Measurements from ENCODE around the gene USP15. TPM values are rescaled to one million over a fixed set of nuclear protein-coding genes. Genes with fewer than 3 reads are reported as not detected.

Gene USP15
- total RNA-seq, 4 donors from 2014 or later = 26.4 to 72.0 (median 63.8) TPM

GRCh38 chr12:62249419-62249818, 10.8 kb upstream of the USP15 start:
- H3K27ac ChIP-seq = no peak overlapping the region
- TF ChIP-seq, protein P1, sequence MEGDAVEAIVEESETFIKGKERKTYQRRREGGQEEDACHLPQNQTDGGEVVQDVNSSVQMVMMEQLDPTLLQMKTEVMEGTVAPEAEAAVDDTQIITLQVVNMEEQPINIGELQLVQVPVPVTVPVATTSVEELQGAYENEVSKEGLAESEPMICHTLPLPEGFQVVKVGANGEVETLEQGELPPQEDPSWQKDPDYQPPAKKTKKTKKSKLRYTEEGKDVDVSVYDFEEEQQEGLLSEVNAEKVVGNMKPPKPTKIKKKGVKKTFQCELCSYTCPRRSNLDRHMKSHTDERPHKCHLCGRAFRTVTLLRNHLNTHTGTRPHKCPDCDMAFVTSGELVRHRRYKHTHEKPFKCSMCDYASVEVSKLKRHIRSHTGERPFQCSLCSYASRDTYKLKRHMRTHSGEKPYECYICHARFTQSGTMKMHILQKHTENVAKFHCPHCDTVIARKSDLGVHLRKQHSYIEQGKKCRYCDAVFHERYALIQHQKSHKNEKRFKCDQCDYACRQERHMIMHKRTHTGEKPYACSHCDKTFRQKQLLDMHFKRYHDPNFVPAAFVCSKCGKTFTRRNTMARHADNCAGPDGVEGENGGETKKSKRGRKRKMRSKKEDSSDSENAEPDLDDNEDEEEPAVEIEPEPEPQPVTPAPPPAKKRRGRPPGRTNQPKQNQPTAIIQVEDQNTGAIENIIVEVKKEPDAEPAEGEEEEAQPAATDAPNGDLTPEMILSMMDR (IDR thresholded peaks at IDR 0.05) = no peak
- no peak for TF ChIP-seq POLR2A (IDR thresholded peaks at IDR 0.05)
- intact Hi-C loops (cut with DNase I) = no loop called here
- no peaks in the 10 kb centered on the region for H3K27me3 ChIP-seq
- H3K36me3 ChIP-seq = no peaks in the 10 kb centered on the region
- DNase-seq = no peak
- H3K4me1 ChIP-seq = peaks cover 0 to 11% (median 10%) of the 10 kb centered on the region in 3 donors
- no peak overlapping the region for H3K4me3 ChIP-seq
- no peaks in the 10 kb centered on the region for H3K9me3 ChIP-seq
- WGBS, 2 donors = 76 to 93% methylated on average over 2 of the region's 2 CpGs

DNA sequence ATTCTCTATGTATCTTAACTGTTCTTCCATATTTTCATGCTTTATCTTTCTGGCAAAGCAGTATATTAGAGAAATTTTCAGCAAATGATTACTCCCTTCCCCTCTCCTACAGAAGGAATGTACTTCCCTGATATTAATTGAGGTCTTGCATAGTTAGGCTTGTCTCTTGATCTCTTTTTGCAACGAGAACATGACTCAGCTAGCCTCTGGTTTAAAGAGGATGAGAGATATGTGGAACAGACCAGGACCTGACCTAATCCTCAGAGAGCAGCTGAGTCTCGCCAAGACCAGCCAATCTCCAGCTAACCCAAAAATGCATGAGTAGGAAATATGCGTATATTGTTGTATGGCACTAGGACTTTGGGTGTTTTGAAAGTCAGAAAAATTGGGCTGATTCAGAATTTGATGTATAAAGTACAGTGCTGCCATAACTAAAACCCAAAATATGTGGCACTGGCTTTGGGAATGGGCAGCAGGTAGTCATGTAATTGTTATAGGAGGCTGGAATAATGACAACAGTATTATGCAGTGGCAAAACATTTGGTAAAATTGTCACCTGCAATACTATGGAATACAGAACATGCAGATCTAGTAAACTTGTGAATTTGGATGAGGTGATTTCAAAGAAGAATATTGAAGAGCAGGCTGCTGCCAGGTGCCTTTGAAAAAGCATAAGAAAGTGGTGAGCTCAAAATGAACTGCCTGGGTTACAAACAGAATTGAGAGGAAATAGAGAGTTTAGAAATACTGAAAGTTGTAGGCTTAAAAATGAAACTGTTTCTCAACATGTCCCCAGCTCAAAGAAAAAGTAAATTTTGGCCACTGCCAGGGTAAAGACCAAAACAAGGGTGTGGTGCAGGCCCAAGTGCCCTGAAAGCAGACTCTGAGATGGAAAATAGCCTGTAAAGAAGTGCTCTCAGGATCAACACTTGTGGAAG, 9.3 kb upstream of the USP15 start:
- WGBS, 2 donors = 35 to 48% methylated on average over 3 of the region's 3 CpGs
- intact Hi-C loops (cut with DNase I) = no loop called here
- Histone ChIP-seq H3K9me3 (no peaks in the 10 kb centered on the region), H3K4me1 (peaks cover 0 to 11% (median 10%) of the 10 kb centered on the region in 3 donors), H3K27me3 (no peaks in the 10 kb centered on the region), H3K36me3 (no peaks in the 10 kb centered on the region), H3K27ac (peak overlapping the region in 2 of 4 donors; percentile 29 to 59), H3K4me3 (no peak overlapping the region)
- TF ChIP-seq, protein P1 (IDR thresholded peaks at IDR 0.05) = no peak
- no peak for TF ChIP-seq POLR2A (IDR thresholded peaks at IDR 0.05)
- no peak for DNase-seq

DNA sequence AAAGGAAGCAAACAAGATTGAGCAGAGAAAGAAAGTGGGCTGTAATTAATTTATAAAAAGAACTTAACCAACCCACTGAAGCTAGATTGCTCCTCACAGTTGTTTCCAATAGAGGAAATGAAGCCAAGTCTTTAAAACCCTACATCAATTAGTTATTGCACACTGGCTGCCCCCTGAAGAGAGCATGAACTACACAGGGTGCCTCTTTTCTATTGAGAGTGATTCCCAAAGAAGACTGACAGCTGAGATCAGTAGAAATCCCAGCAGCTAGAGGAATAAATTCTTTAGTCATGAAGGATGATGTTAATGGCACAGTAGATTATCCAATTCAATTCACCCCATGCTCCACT, 8.6 kb upstream of the USP15 start:
- peak overlapping the region in 1 of 4 donors; percentile 59 for H3K27ac ChIP-seq
- H3K4me1 ChIP-seq = peaks cover 0 to 11% (median 10%) of the 10 kb centered on the region in 3 donors
- TF ChIP-seq, protein P1 (IDR thresholded peaks at IDR 0.05) = no peak
- TF ChIP-seq POLR2A (IDR thresholded peaks at IDR 0.05) = no peak
- H3K36me3 ChIP-seq = no peaks in the 10 kb centered on the region
- no peak for DNase-seq
- no peaks in the 10 kb centered on the region for H3K9me3 ChIP-seq
- intact Hi-C loops (cut with DNase I) = no loop called here
- H3K27me3 ChIP-seq = no peaks in the 10 kb centered on the region
- no peak overlapping the region for H3K4me3 ChIP-seq

- DNase-seq = no peak
- H3K36me3 ChIP-seq = no peaks in the 10 kb centered on the region
- 77 to 93% methylated on average over 4 of the region's 4 CpGs for WGBS, 2 donors
- peak overlapping the region in 1 of 4 donors; percentile 59 for H3K27ac ChIP-seq
- no peaks in the 10 kb centered on the region for H3K27me3 ChIP-seq
- TF ChIP-seq POLR2A (IDR thresholded peaks at IDR 0.05) = no peak
- TF ChIP-seq, protein P1 (IDR thresholded peaks at IDR 0.05) = no peak
- H3K9me3 ChIP-seq = no peaks in the 10 kb centered on the region
- peaks cover 0 to 11% (median 10%) of the 10 kb centered on the region in 3 donors for H3K4me1 ChIP-seq
- no peak overlapping the region for H3K4me3 ChIP-seq
- intact Hi-C loops (cut with DNase I) = no loop called here
These were observed 7.6 kb upstream of the USP15 start for GRCh38 chr12:62252576-62252975.

GRCh38 chr12:62254967-62255366, 5.2 kb upstream of the USP15 start:
- no peaks in the 10 kb centered on the region for H3K36me3 ChIP-seq
- no peak overlapping the region for H3K27ac ChIP-seq
- no peaks in the 10 kb centered on the region for H3K9me3 ChIP-seq
- 95 to 99% methylated on average over 3 of the region's 3 CpGs for WGBS, 2 donors
- DNase-seq = no peak
- intact Hi-C loops (cut with DNase I) = no loop called here
- no peak overlapping the region for H3K4me3 ChIP-seq
- H3K27me3 ChIP-seq = no peaks in the 10 kb centered on the region
- H3K4me1 ChIP-seq = peaks cover 0 to 20% (median 14%) of the 10 kb centered on the region in 3 donors
- TF ChIP-seq, protein P1 (IDR thresholded peaks at IDR 0.05) = no peak
- TF ChIP-seq POLR2A (IDR thresholded peaks at IDR 0.05) = no peak
